ENCODE data around the gene PSMD13.

GRCh38 chr11:289398-289711 lies 52.6 kb downstream of the PSMD13 start:
- TF ChIP-seq CTCF (IDR thresholded peaks at IDR 0.05; ENCODE audit: insufficient read depth, low read length), result no peak
- TF ChIP-seq POLR2AphosphoS5 (IDR thresholded peaks at IDR 0.05; ENCODE audit: low read depth), result no peak
- TF ChIP-seq REST (IDR thresholded peaks at IDR 0.05; ENCODE audit: insufficient replicate concordance, low read depth), result no peak
- TF ChIP-seq GABPA (IDR thresholded peaks at IDR 0.05; ENCODE audit: low read depth), result no peak
